HG02870 (cell line): ENCODE measurements around the gene TARS2.

Experiments used
- ATAC-seq: cut with Tn5 transposase; IDR thresholded peaks from one replicate; pipeline ENCODE4 v1.9.1; 2021; ENCODE audit warnings: mild to moderate bottlenecking, moderate library complexity; ENCODE audit not compliant: unreplicated experiment

TARS2 gene

DNA sequence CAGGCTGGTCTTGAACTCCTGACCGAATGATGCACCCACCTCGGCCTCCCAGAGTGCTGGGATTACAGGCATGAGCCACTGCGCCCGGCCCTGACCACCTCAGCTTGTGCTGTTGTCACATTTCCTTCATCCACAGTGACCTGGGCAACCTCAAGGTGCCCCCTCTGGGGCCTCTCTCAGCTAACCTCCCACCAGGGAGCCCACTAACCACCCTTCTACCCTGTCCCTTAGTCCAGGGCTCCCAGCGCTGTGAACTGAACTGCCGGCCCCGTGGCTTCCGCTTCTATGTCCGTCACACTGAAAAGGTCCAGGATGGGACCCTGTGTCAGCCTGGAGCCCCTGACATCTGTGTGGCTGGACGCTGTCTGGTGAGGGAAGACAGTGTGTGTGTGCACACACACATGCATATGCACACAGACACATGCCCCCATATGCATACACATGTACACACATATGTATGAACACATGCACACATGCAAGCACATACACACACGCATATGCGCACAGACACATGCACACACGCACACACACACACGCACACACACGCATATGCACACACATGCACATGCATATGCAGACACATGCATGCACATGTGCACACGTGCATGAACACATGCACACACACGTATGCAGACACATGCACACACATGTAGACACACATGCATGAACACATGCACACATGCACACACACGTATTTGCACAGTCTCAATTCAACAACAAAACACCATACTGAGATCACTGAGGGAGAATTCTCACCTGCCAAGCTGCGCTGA, 68.2 kb downstream of the TARS2 start:
- ATAC-seq: no peak

DNA sequence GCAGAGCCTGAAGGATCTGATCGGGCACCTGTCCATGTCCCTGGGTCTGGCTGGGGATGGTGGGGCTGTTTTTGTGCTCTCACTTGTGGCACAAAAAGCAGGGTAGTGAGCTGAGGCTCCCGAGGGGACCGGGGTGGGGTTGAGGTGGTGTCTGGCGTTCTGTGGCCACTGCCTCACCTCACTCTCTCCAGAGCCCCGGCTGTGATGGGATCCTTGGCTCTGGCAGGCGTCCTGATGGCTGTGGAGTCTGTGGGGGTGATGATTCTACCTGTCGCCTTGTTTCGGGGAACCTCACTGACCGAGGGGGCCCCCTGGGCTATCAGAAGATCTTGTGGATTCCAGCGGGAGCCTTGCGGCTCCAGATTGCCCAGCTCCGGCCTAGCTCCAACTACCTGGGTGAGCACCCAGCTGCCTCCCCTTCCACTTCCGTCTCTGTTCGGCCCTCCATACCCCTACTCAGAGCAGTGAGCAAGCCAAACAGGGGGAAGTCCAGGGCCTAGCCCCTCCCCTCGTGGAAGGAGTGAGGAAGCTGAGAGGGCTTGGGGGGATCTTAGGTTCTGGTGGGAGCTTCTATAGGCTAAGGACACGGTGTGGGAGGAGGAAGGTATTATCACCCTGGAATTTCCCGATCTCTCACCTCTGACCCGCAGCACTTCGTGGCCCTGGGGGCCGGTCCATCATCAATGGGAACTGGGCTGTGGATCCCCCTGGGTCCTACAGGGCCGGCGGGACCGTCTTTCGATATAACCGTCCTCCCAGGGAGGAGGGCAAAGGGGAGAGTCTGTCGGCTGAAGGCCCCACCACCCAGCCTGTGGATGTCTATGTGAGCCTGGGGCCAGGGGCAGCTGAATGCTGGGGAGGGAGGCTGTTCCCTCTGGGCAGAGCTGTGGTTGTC, 69.0 kb downstream of the TARS2 start:
- no peak for ATAC-seq

DNA sequence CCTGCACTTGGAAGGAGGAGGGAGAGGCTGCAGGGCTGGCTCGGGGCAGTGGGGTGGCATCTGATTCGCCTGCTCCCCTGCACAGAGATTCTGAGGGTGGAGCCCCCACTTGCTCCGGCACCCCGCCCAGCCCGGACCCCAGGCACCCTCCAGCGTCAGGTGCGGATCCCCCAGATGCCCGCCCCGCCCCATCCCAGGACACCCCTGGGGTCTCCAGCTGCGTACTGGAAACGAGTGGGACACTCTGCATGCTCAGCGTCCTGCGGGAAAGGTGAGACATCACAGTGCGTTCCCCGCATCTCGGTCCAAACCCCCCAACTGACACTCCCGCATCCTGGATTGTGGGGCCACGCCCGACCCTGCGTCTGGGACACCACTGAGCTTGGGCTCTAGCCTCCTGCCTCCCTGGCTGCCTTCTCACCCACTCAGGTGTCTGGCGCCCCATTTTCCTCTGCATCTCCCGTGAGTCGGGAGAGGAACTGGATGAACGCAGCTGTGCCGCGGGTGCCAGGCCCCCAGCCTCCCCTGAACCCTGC, 69.9 kb downstream of the TARS2 start:
- ATAC-seq: no peak
